GM18498 (cell line): ENCODE data around the gene CAST.
"Not testable (repeated sequence)": the region's sequence is repeated elsewhere in the genome, so short reads cannot be mapped to it uniquely, and the experiment has no call there.

Experiments used
- ATAC-seq: cut with Tn5 transposase; IDR thresholded peaks from one replicate; pipeline ENCODE4 v1.9.1; 2021; ENCODE audit warnings: mild to moderate bottlenecking, moderate library complexity; ENCODE audit not compliant: unreplicated experiment

CAST gene

DNA sequence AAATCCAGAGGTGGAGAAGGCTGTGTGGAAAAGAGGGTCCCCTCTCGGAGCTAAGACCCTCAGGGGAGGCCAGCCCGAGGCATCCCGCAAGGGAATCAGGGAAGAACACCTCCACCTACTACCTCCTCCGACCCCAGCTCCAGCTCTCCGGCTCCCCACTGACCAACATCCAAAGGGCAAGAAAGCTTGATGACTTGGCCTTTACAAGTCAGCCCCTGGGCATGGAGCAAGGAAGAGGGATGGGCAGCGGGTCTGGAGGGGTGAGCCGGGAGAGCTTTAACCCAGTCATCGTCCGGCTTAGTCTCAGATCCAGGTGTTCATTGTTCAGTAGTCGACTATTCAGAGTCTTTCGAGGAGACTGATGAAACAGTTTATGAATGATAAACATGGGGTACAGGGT lies 113.5 kb downstream of the CAST start:
- no peak for ATAC-seq

DNA sequence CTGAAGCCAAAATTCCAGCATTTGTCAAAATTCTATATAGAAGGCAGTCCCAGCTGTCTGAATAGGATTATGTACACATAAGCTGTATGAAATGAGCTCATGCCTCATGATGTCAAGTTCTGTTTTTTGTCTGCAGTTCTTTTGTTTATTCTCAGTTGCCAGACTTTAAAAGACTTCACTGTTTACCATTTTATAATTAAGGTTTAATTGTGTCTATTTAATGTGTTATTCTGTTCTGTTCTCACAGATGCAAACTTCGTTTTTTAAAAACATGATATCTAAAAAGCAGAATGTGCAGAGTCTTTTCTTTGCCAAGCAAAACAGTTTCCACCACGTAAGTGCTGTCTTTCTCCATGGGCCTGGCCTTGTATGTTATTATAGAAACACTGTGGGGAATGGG lies 114.4 kb downstream of the CAST start:
- ATAC-seq = no peak

DNA sequence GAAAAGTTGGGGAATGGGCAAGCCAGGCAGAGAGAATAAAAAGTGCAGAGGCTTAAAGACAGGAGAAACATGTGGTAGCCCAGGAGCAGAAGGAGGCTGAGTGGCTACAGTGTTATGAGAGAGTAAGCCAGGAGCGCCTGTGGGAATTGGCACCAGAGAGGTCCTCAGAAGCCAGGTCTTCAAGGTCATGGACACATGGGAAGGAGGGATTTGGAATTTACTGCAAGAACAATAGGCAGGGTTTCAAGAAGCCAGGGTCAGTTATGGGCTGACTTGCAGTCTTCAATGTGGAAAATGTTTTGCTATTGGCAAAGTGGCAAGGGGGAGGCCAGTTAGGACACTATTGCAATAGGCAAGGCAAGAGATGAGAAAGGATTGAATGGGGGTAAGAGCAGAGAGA lies 116.2 kb downstream of the CAST start:
- ATAC-seq = no peak

DNA sequence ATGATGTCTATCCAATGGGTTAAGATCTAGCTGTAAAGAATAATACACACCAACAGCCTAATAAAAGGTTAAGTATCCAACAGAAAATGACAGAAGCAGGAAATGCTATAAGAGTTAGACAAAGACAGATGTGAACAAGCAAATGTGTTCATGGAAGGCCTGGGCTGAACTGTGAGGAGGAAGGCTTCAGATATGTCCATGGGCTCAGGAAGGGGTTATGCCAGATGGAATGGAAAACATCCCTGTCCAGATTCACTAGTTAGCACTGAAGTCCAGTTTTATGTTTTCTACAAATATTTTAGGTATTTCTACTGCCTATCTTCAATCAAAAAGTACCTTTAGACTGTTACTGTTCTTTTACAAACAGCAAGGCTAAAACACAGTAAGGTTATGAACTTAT lies 118.5 kb downstream of the CAST start:
- no peak for ATAC-seq

GRCh38 chr5:96781031-96781971 lies 119.1 kb downstream of the CAST start:
- ATAC-seq = no peak

- no peak for ATAC-seq
Measured at GRCh38 chr5:96783326-96783725, 121.2 kb downstream of the CAST start.

DNA sequence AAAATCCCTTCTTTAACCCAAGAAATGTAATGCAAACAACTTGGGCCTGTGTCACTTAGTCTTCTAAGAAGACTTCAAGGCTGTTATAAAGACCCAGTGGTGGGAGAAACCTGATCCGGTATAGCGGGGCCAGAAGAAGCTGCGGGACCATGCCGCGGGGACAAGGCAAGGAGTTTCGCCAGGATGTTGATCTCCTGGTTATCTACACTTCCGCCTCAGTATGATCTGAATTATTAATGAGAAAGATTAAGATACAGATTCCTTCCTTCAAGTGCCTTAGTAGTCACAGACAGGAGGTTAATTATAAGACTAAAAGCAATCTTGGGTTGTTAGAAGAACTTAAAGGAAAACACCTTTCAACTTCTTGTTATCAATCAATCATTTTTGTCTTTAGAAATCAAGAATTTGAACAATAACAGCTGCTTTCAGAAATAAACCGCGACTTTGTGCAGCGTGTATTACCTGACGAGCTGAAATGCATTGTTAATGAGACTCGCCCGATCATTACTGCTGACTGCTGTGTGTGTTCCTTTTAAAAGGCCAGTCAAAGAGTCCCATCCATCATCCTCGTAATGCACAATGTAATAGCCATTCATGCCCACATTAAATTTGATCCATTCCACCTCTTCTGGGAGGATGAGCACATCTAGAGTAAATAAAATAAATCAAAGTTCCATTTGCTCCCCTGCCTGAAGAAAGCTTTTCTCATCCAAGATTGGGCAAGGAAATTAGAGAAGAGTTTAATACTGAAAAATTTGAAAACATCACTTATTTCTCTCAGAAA lies 123.3 kb downstream of the CAST start:
- ATAC-seq = no peak

- no peak for ATAC-seq
Measured at GRCh38 chr5:96788112-96788749, 126.1 kb downstream of the CAST start.

DNA sequence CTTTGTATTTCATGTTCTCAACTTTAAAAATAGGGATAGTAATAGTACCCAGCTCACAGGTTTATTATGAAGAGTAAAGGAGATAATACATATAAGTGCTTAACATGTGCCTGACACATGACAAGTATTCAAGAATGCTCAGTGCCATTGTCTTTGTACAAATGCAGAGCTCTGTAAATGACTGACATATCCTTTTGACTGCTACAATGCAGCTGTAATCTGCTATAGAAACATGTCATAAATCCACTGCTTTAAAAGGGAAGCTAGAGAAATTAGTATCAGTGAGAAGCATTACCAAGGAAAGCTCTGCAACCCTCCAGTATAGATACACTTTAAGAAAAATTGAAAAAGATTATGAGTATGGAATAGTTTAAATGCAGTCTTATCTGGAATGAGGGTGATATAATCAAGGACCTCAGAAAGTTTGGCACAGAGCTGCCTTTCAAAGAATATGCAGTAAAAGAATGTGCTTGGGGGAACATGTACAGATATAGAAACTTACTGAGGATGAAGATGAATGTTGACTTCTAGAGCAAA lies 127.7 kb downstream of the CAST start:
- no peak for ATAC-seq

GRCh38 chr5:96790961-96791504 lies 128.9 kb downstream of the CAST start:
- no peak for ATAC-seq

- ATAC-seq = no peak
Measured at GRCh38 chr5:96794757-96795156, 132.6 kb downstream of the CAST start.

DNA sequence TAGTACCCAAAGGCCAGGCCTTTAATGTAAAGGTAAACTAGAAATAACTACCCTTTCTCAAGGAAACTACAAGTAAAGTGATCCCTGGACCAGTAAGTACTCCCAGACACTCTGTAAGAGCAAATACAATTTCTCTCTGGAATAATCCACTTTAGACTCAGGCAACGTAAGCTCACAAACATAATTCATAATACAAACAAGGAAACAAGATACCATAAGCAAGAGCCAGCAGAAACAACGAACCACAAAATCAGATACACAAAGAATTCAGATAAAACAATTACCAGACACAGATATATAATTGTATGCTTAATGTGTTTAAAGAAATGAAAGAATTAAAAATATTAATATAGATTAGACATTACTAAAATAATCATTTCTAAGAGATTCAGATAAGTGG lies 133.4 kb downstream of the CAST start:
- ATAC-seq = no peak

DNA sequence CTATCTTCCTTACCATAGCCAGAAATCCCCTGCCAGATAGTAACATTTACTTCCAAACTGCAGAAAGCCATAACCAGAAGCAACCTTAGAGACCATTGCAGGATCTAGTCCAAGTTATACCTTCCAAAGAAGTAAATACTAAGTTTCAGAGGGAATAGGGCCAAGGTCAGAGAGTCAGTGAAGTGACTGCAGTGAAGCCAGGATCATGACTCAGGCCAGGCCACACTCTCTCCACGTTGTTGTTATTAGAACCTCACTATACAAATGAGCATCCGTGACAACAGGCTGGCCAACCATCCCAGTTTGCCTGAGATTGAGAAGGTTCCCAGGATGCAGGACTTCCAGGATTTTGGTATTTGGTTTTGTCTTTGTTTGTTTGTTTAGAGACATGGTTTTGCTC lies 134.3 kb downstream of the CAST start:
- no peak for ATAC-seq

DNA sequence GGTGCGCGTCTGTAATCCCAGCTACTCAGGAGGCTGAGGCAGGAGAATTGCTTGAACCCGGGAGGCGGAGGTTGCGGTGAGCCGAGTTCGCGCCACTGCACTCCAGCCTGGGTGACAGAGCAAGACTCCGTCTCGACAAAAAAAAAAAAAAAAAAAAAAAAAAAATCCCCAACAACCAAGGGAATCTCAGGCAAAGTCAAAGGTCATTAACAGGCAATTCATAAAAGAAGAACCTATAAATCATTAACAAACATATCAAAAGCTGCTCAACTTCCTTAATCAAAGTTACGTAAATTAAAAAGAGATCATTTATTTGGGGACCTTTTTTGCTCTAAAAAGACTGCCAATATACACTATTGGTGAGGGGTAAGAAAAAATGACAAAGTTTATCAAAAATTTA lies 139.5 kb downstream of the CAST start:
- not testable (repeated sequence) for ATAC-seq

DNA sequence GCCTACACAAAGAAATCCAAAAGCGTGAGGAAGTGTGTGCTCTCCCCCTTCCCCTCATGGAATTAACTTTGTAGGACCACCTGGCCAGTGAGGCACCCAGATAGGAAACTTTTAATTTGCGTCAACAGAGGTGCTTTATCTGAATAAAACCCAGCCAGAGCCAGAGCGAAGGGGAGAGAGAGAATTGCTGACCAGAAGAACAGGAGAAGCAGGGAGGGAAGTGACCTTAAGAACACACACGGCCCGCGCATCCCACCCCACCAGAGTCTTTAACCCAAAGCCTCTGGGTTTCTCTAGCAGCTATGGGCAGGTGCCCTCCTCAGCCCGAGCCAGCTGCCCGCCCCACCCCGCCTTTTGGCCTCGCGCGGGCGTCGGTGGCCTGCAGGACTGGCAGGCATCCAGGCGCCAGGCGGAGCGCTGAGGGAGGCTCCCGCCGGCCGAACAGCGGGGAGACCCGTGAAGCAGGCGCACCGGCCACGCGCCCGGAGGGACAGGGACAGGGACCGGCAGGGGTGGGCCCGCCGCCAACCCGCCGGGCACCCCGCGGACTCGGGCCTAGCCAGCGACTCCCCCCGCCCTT lies 145.0 kb downstream of the CAST start:
- peak; percentile 46 for ATAC-seq

DNA sequence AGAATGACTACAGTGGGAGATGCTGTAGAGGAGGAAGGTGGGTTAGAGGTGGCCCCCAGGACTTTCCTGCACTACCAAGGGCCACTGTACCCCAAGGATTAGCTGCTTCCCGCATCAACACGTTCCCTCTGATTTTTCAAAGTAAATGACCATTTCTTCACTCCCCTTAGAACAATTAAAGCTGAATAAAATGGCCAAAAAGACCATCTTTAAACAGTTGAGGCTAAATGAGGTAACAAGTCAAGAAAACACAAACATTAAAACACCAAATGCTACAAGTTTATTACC lies 146.3 kb downstream of the CAST start:
- ATAC-seq = no peak

GRCh38 chr5:96808868-96809558 lies 146.8 kb downstream of the CAST start:
- ATAC-seq = no peak

- no peak for ATAC-seq
Measured at GRCh38 chr5:96809921-96810320, 147.7 kb downstream of the CAST start.

- ATAC-seq = no peak
Measured at GRCh38 chr5:96812851-96813250, 150.7 kb downstream of the CAST start.

DNA sequence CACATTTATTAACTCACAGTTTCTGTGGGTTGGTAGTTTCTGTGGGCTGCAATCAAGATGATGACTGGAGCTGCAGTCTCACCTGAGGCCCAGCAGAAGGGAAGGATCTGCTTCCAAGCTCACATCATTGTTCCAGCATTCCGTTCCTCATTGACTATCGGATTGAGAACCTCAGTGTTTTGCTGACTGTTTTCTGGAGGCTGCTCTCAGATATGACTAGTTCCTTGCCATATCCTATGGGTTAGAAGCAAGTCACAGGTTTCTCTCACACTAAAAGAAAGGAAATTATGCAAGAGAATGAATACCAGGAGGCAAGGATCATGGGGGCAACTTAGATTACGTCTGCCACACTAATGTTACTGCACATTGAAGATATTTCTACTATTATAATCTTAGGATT lies 151.9 kb downstream of the CAST start:
- no peak for ATAC-seq
